SH-SY5Y (cell line): ENCODE results near the gene DLL4.

ENCODE experiments used
- GATA2 ChIP-seq: IDR thresholded peaks from 2 replicates; pipeline ENCODE4 v1.6.1; 2011; ENCODE audit warnings: mild to moderate bottlenecking, low read depth, low read length
- GATA3 ChIP-seq: IDR thresholded peaks from 2 replicates; pipeline ENCODE4 v1.6.1; 2011; ENCODE audit warnings: low read depth, mild to moderate bottlenecking, low read length, moderate library complexity

DNA sequence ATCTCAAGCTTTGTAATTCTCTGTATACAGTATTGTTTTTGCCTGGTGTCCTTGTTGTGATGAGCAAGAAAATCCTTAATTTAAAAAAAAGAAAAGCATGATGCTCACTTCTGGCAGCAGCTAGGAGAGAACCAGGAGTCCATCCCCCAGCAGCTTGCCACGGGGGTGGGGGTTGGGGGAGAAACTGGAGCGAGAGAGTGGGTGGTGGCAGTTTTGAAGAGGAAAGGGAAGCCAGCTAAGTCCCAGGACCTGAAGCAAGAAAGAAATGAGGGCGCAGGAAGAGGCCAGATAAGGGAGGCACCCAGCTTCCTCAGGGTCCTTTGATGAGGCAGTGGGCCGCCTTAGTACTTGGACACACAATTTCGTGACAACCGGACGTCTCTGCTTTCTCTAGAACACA is 47.7 kb downstream of the DLL4 start:
- TF ChIP-seq GATA2 (no peak), GATA3 (no peak)
